Endothelial cell (in vitro differentiated cells): ENCODE results near the gene DPYSL3. TPM values are rescaled to one million over a fixed set of nuclear protein-coding genes. Genes with fewer than 3 reads are reported as not detected.

Experiments
- DNase-seq: peaks from one replicate; pipeline ENCODE4 v3.0.0; 2021; ENCODE audit warnings: low spot score
- H3K27ac Mint-ChIP-seq: one replicate; pipeline ENCODE4 v1.8.0; 2021; ENCODE audit warnings: mixed read lengths, inconsistent platforms; ENCODE audit not compliant: unreplicated experiment
- H3K27me3 Mint-ChIP-seq: one replicate; pipeline ENCODE4 v1.8.0; 2021; ENCODE audit warnings: mild to moderate bottlenecking, moderate library complexity, mixed read lengths, inconsistent platforms; ENCODE audit not compliant: unreplicated experiment
- H3K36me3 Mint-ChIP-seq: one replicate; pipeline ENCODE4 v1.8.0; 2021; ENCODE audit warnings: mild to moderate bottlenecking, low read depth, mixed read lengths, inconsistent platforms; ENCODE audit not compliant: unreplicated experiment
- H3K4me1 Mint-ChIP-seq: one replicate; pipeline ENCODE4 v1.8.0; 2021; ENCODE audit warnings: mild to moderate bottlenecking, mixed read lengths, inconsistent platforms; ENCODE audit not compliant: unreplicated experiment
- H3K4me3 Mint-ChIP-seq: one replicate; pipeline ENCODE4 v1.8.0; 2021; ENCODE audit warnings: mild to moderate bottlenecking, mixed read lengths, inconsistent platforms; ENCODE audit not compliant: unreplicated experiment
- H3K9me3 Mint-ChIP-seq: one replicate; pipeline ENCODE4 v1.8.0; 2021; ENCODE audit warnings: mixed read lengths, inconsistent platforms; ENCODE audit not compliant: unreplicated experiment
- CTCF ChIP-seq: fragments of 200-600 bp; sonication (generic); IDR thresholded peaks from one replicate; pipeline ENCODE4 v1.5.0; 2021; ENCODE audit warnings: antibody characterized with exemption; ENCODE audit not compliant: unreplicated experiment
- total RNA-seq: library from RNA; stranded (reverse); fragmentation: NEBNext Ultra II Directional; extraction: Animal tissue kit (Norgen Biotek cat#: 25700); gene quantifications from one replicate; pipeline ENCODE4 v1.2.1, GENCODE V29; 2021; ENCODE audit not compliant: unreplicated experiment

The DPYSL3 gene
- total RNA-seq, 1 donor from 2014 or later = 27.6 TPM

- TF ChIP-seq CTCF = no peak
- Mint-ChIP-seq H3K4me3 (no peak overlapping the region), H3K27ac (no peak overlapping the region), H3K36me3 (no peaks in the 10 kb centered on the region), H3K9me3 (no peaks in the 10 kb centered on the region), H3K27me3 (no peaks in the 10 kb centered on the region), H3K4me1 (peaks cover 13% of the 10 kb centered on the region)
- DNase-seq = no peak
Observed at GRCh38 chr5:147517383-147517782, 7.5 kb upstream of the DPYSL3 start.

- Mint-ChIP-seq H3K27ac (no peak overlapping the region), H3K4me1 (peaks cover 15% of the 10 kb centered on the region), H3K36me3 (peaks cover 8% of the 10 kb centered on the region), H3K9me3 (no peaks in the 10 kb centered on the region), H3K4me3 (no peak overlapping the region), H3K27me3 (peaks cover 5% of the 10 kb centered on the region)
- no peak for TF ChIP-seq CTCF
- no peak for DNase-seq
Observed at GRCh38 chr5:147515269-147515668, 5.4 kb upstream of the DPYSL3 start.

GRCh38 chr5:147512659-147513379, 3.0 kb upstream of the DPYSL3 start:
- no peak for TF ChIP-seq CTCF
- H3K27ac Mint-ChIP-seq = no peak overlapping the region
- H3K27me3 Mint-ChIP-seq = peaks cover 16% of the 10 kb centered on the region
- no peak for DNase-seq
- H3K36me3 Mint-ChIP-seq = peaks cover 11% of the 10 kb centered on the region
- H3K9me3 Mint-ChIP-seq = no peaks in the 10 kb centered on the region
- H3K4me1 Mint-ChIP-seq = peaks cover 23% of the 10 kb centered on the region
- no peak overlapping the region for H3K4me3 Mint-ChIP-seq

GRCh38 chr5:147510885-147511284, 1.0 kb upstream of the DPYSL3 start:
- Mint-ChIP-seq H3K9me3 (no peaks in the 10 kb centered on the region), H3K36me3 (peaks cover 11% of the 10 kb centered on the region), H3K27ac (no peak overlapping the region), H3K27me3 (peaks cover 16% of the 10 kb centered on the region), H3K4me1 (peaks cover 14% of the 10 kb centered on the region), H3K4me3 (peak overlapping the region; percentile 91)
- no peak for TF ChIP-seq CTCF
- no peak for DNase-seq

- no peak for TF ChIP-seq CTCF
- Mint-ChIP-seq H3K27me3 (peaks cover 16% of the 10 kb centered on the region), H3K4me3 (peak overlapping the region; percentile 91), H3K36me3 (peaks cover 11% of the 10 kb centered on the region), H3K4me1 (peaks cover 9% of the 10 kb centered on the region), H3K9me3 (no peaks in the 10 kb centered on the region), H3K27ac (no peak overlapping the region)
- peak; percentile 29 for DNase-seq
Observed at GRCh38 chr5:147509041-147509709, 693 bp downstream of the DPYSL3 start.
